HG03108 (cell line): Measurements from ENCODE around the gene LMOD2.
"Not testable (repeated sequence)": the region's sequence is repeated elsewhere in the genome, so short reads cannot be mapped to it uniquely, and the experiment has no call there.

Experiments used
- ATAC-seq: cut with Tn5 transposase; IDR thresholded peaks from one replicate; pipeline ENCODE4 v1.9.1; 2021; ENCODE audit warnings: moderate library complexity; ENCODE audit not compliant: unreplicated experiment

The LMOD2 gene

GRCh38 chr7:123655614-123656013, at the start of gene LMOD2:
Gene LMOD2 (plus strand): TSS chr7:123655866. CDS start chr7:123655964, 98 bp downstream.
- ATAC-seq: no peak

- ATAC-seq: no peak
These were observed 48.2 kb upstream of the LMOD2 start for GRCh38 chr7:123607423-123607975.

- no peak for ATAC-seq
These were observed 46.4 kb upstream of the LMOD2 start for GRCh38 chr7:123608991-123609882.

- ATAC-seq: no peak
These were observed 45.8 kb upstream of the LMOD2 start for GRCh38 chr7:123609883-123610239.

GRCh38 chr7:123612024-123612423, 43.6 kb upstream of the LMOD2 start:
- no peak for ATAC-seq

- ATAC-seq: no peak
These were observed 40.3 kb upstream of the LMOD2 start for GRCh38 chr7:123615344-123615743.

- no peak for ATAC-seq
These were observed 39.4 kb upstream of the LMOD2 start for GRCh38 chr7:123616223-123616622.

GRCh38 chr7:123621707-123622106, 34.0 kb upstream of the LMOD2 start:
- no peak for ATAC-seq

GRCh38 chr7:123622660-123623386, 32.8 kb upstream of the LMOD2 start:
- no peak for ATAC-seq

GRCh38 chr7:123624527-123625183, 31.0 kb upstream of the LMOD2 start:
- peak; percentile 64 for ATAC-seq

- ATAC-seq: no peak
These were observed 30.4 kb upstream of the LMOD2 start for GRCh38 chr7:123625254-123625653.

- no peak for ATAC-seq
These were observed 27.8 kb upstream of the LMOD2 start for GRCh38 chr7:123627851-123628250.

- no peak for ATAC-seq
These were observed 26.8 kb upstream of the LMOD2 start for GRCh38 chr7:123628829-123629228.

- ATAC-seq: no peak
These were observed 26.4 kb upstream of the LMOD2 start for GRCh38 chr7:123629281-123629680.

GRCh38 chr7:123632808-123633207, 22.9 kb upstream of the LMOD2 start:
- no peak for ATAC-seq

- ATAC-seq: no peak
These were observed 22.1 kb upstream of the LMOD2 start for GRCh38 chr7:123633553-123633952.

- not testable (repeated sequence) for ATAC-seq
These were observed 21.6 kb upstream of the LMOD2 start for GRCh38 chr7:123634011-123634573.

- no peak for ATAC-seq
These were observed 19.9 kb upstream of the LMOD2 start for GRCh38 chr7:123635551-123636359.

- no peak for ATAC-seq
These were observed 18.5 kb upstream of the LMOD2 start for GRCh38 chr7:123637203-123637602.

GRCh38 chr7:123637878-123638277, 17.8 kb upstream of the LMOD2 start:
- no peak for ATAC-seq
